ENCODE data around the gene RNF44.

RNF44 gene

GRCh38 chr5:176540956-176541337 is 3.7 kb upstream of the RNF44 start:
- no peaks in the 10 kb centered on the region for H3K27me3 ChIP-seq (replicated peaks)
- H3K4me3 ChIP-seq (ENCODE audit: low read depth, low read length) = no peak overlapping the region
- DNase-seq = no peak
- H3K27ac ChIP-seq = no peak overlapping the region
- in situ Hi-C loops (cut with HindIII; ENCODE audit: low pct_ligation_motif_present, low sequenced_read_pairs) = no loop called here
- no peaks in the 10 kb centered on the region for H3K36me3 ChIP-seq (replicated peaks)
- TF ChIP-seq CTCF (IDR thresholded peaks at IDR 0.05; ENCODE audit: low read depth, low read length, missing control alignments) = no peak

GRCh38 chr5:176540476-176540899 is 3.3 kb upstream of the RNF44 start:
- Histone ChIP-seq H3K27ac (no peak overlapping the region), H3K36me3 (replicated peaks) (no peaks in the 10 kb centered on the region), H3K4me3 (ENCODE audit: low read depth, low read length) (no peak overlapping the region), H3K27me3 (replicated peaks) (no peaks in the 10 kb centered on the region)
- TF ChIP-seq CTCF (IDR thresholded peaks at IDR 0.05; ENCODE audit: low read depth, low read length, missing control alignments) = no peak
- in situ Hi-C loops (cut with HindIII; ENCODE audit: low pct_ligation_motif_present, low sequenced_read_pairs) = no loop called here
- no peak for DNase-seq

GRCh38 chr5:176538989-176539384 is 1.8 kb upstream of the RNF44 start:
- no peak for DNase-seq
- Histone ChIP-seq H3K4me3 (ENCODE audit: low read depth, low read length) (no peak overlapping the region), H3K27me3 (replicated peaks) (no peaks in the 10 kb centered on the region), H3K27ac (no peak overlapping the region), H3K36me3 (replicated peaks) (no peaks in the 10 kb centered on the region)
- in situ Hi-C loops (cut with HindIII; ENCODE audit: low pct_ligation_motif_present, low sequenced_read_pairs) = no loop called here
- no peak for TF ChIP-seq CTCF (IDR thresholded peaks at IDR 0.05; ENCODE audit: low read depth, low read length, missing control alignments)

- in situ Hi-C loops (cut with HindIII; ENCODE audit: low pct_ligation_motif_present, low sequenced_read_pairs) = no loop called here
- Histone ChIP-seq H3K27ac (no peak overlapping the region), H3K4me3 (ENCODE audit: low read depth, low read length) (peak overlapping the region; percentile 38), H3K27me3 (replicated peaks) (no peaks in the 10 kb centered on the region), H3K36me3 (replicated peaks) (no peaks in the 10 kb centered on the region)
- no peak for TF ChIP-seq CTCF (IDR thresholded peaks at IDR 0.05; ENCODE audit: low read depth, low read length, missing control alignments)
- no peak for DNase-seq
Observed at GRCh38 chr5:176538230-176538988, 1.2 kb upstream of the RNF44 start.

- Histone ChIP-seq H3K27me3 (replicated peaks) (no peaks in the 10 kb centered on the region), H3K36me3 (replicated peaks) (no peaks in the 10 kb centered on the region), H3K27ac (peak overlapping the region; percentile 85), H3K4me3 (ENCODE audit: low read depth, low read length) (peak overlapping the region; percentile 97)
- in situ Hi-C loops (cut with HindIII; ENCODE audit: low pct_ligation_motif_present, low sequenced_read_pairs) = no loop called here
- TF ChIP-seq CTCF (IDR thresholded peaks at IDR 0.05; ENCODE audit: low read depth, low read length, missing control alignments) = no peak
- DNase-seq = peak; percentile 100
Observed at GRCh38 chr5:176537554-176538229, 490 bp upstream of the RNF44 start.
